Lung (tissue), 12 donors: ENCODE measurements around the gene SOX10. TPM values are rescaled to one million over a fixed set of nuclear protein-coding genes. Genes with fewer than 3 reads are reported as not detected.
A peak's percentile ranks its signal among the peaks of the same experiment; 100 is the strongest.

ENCODE experiments used
- ATAC-seq: fragments of 200-7000 bp; cut with Tn5 transposase; one replicate; pipeline ENCODE4 v1.9.1; 2020; ENCODE audit warnings: moderate number of reproducible peaks; ENCODE audit not compliant: insufficient read depth, low FRiP score
- DNase-seq, 3 donors: peaks; one replicate each; pipeline ENCODE4 v3.0.0-alpha.2; 2013 to 2017
- H3K27ac ChIP-seq, 2 donors: one replicate each; pipeline ENCODE4 v1.5.1; 2013; ENCODE audit warnings: mild to moderate bottlenecking in 2 of 2, moderate library complexity in 2 of 2, control low read depth in 1 of 2, inconsistent platforms in 1 of 2, low read depth in 1 of 2, low read length in 1 of 2
- H3K27me3 ChIP-seq, 3 donors: one replicate each; pipeline ENCODE4 v1.5.1; 2013; ENCODE audit warnings: low read length in 2 of 3; ENCODE audit not compliant: control insufficient read depth in 3 of 3, insufficient read depth in 3 of 3
- H3K36me3 ChIP-seq, 4 donors: one replicate each; pipeline ENCODE4 v1.5.1; 2013; ENCODE audit warnings: low read length in 4 of 4, mild to moderate bottlenecking in 1 of 4, moderate library complexity in 1 of 4; ENCODE audit not compliant: control insufficient read depth in 4 of 4, insufficient read depth in 4 of 4
- H3K4me1 ChIP-seq, 5 donors: one replicate each; pipeline ENCODE4 v1.5.1; 2013; ENCODE audit warnings: low read length in 5 of 5, mild to moderate bottlenecking in 2 of 5, moderate library complexity in 1 of 5; ENCODE audit not compliant: control insufficient read depth in 5 of 5, insufficient read depth in 5 of 5
- H3K4me3 ChIP-seq: one replicate; pipeline ENCODE4 v1.5.1; 2013; ENCODE audit warnings: mild to moderate bottlenecking, control low read depth, moderate library complexity
- H3K9ac ChIP-seq, 2 donors: one replicate each; pipeline ENCODE4 v1.5.1; 2013; ENCODE audit warnings: low read length in 2 of 2, control low read depth in 1 of 2; ENCODE audit not compliant: insufficient read depth in 1 of 2
- H3K9me3 ChIP-seq, 4 donors: one replicate each; pipeline ENCODE4 v1.5.1; 2013; ENCODE audit warnings: low read length in 3 of 4, mild to moderate bottlenecking in 1 of 4, moderate library complexity in 1 of 4; ENCODE audit not compliant: control insufficient read depth in 4 of 4, insufficient read depth in 3 of 4
- CTCF ChIP-seq: IDR thresholded peaks from 2 replicates; pipeline ENCODE4 v1.5.1; 2012; ENCODE audit warnings: mild to moderate bottlenecking; ENCODE audit errors: control extremely low read depth, extremely low read depth
- WGBS, 2 donors: extraction: QIAGEN DNeasy Blood & Tissue Kit; methylation state at CpG; one replicate each; pipeline ENCODE4 v1.1.7; 2013; 5-methylcytosine and 5-hydroxymethylcytosine counted together
- polyA plus RNA-seq, 2 donors: library from polyadenylated mRNA; stranded (reverse); fragments of 200-250 nt; gene quantifications; one replicate each; pipeline ENCODE4 v1.2.1, GENCODE V29; 2013
- total RNA-seq, 2 donors: library from RNA; depleted of rRNA in 1 of 2; stranded (reverse); fragments of >200 nt in 1 of 2; gene quantifications; one replicate each; pipeline ENCODE4 v1.2.1, GENCODE V29; 2014 to 2021
- donor health status: control.
- donor health status: control.
- donor health status: Bipolar disorder and iron deficiency.
- donor health status: healthy.
- donor health status: DM: yes; HTN: yes; CAD: no.

Gene SOX10
- total and polyA plus RNA-seq, 4 donors: 0.10 to 0.54 TPM; not detected in 2

DNA sequence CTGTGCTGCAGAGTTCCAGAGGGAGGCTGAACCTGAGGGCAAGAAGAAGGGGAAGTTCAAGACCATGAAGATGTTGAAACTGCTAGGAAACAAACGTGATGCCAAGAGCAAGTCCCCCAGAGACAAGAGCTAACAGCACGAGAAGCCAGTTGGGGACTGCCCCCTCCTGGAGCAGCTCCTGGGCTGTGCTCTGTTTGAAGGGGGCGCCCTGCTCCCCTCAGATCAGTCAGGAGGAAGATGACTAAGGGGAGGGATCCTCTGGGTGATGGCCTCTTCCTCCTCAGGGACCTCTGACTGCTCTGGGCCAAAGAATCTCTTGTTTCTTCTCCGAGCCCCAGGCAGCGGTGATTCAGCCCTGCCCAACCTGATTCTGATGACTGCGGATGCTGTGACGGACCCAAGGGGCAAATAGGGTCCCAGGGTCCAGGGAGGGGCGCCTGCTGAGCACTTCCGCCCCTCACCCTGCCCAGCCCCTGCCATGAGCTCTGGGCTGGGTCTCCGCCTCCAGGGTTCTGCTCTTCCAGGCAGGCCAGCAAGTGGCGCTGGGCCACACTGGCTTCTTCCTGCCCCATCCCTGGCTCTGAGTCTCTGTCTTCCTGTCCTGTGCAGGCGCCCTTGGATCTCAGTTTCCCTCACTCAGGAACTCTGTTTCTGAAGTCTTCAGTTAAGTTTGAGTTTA lies 43.5 kb downstream of the SOX10 start:
- H3K9ac ChIP-seq: no peak overlapping the region
- no peaks in the 10 kb centered on the region for H3K9me3 ChIP-seq
- WGBS, 2 donors: 64 to 82% methylated on average over 12 of the region's 12 CpGs
- peaks cover 5 to 31% (median 12%) of the 10 kb centered on the region in 4 donors for H3K36me3 ChIP-seq
- no peak for TF ChIP-seq CTCF
- H3K4me3 ChIP-seq: no peak overlapping the region
- no peak overlapping the region for H3K27ac ChIP-seq
- DNase-seq: no peak
- no peak for ATAC-seq
- no peaks in the 10 kb centered on the region for H3K27me3 ChIP-seq
- H3K4me1 ChIP-seq: no peaks in the 10 kb centered on the region

- Histone ChIP-seq H3K27ac (peak overlapping the region; percentile 46 to 83), H3K9me3 (no peaks in the 10 kb centered on the region), H3K4me3 (no peak overlapping the region), H3K9ac (no peak overlapping the region), H3K36me3 (peaks cover 1 to 32% (median 6%) of the 10 kb centered on the region in 4 donors), H3K27me3 (no peaks in the 10 kb centered on the region), H3K4me1 (peaks cover 0 to 21% (median 11%) of the 10 kb centered on the region in 5 donors)
- peak; percentile 94 for TF ChIP-seq CTCF
- ATAC-seq: peak; percentile 91
- WGBS, 2 donors: 5 to 7% methylated on average over 13 of the region's 13 CpGs
- DNase-seq: peak; percentile 90 to 91 (median 90)
Observed at GRCh38 chr22:37933711-37934376, 50.5 kb downstream of the SOX10 start.

- Histone ChIP-seq H3K27ac (peak overlapping the region; percentile 46 to 83), H3K4me3 (no peak overlapping the region), H3K36me3 (peaks cover 0 to 36% (median 5%) of the 10 kb centered on the region in 4 donors), H3K9me3 (no peaks in the 10 kb centered on the region), H3K4me1 (peaks cover 0 to 21% (median 11%) of the 10 kb centered on the region in 5 donors), H3K27me3 (no peaks in the 10 kb centered on the region), H3K9ac (no peak overlapping the region)
- WGBS, 2 donors: 60 to 83% methylated on average over 21 of the region's 21 CpGs
- DNase-seq (peak; percentile 26 to 55 (median 54)), ATAC-seq (no peak)
- TF ChIP-seq CTCF: no peak
Observed at GRCh38 chr22:37932821-37933578, 51.4 kb downstream of the SOX10 start.
